SK-N-SH (cell line): ENCODE results near the gene PIMREG.

ENCODE experiments used
- CTCF ChIP-seq: fragments of 200-600 bp; sonication (generic); IDR thresholded peaks from 2 replicates; pipeline ENCODE4 v1.6.1; 2017; ENCODE audit warnings: antibody characterized with exemption, mild to moderate bottlenecking, moderate library complexity
- EZH2phosphoT487 ChIP-seq: fragments of 200-600 bp; sonication (generic); IDR thresholded peaks from 2 replicates; pipeline ENCODE4 v1.6.1; 2017; ENCODE audit warnings: low read depth, mixed run types, mild to moderate bottlenecking, antibody characterized with exemption, moderate library complexity, borderline replicate concordance
- GATA2 ChIP-seq: sonication (generic); formaldehyde crosslinking; IDR thresholded peaks from 2 replicates; pipeline ENCODE4 v1.5.0; 2020; ENCODE audit warnings: mild to moderate bottlenecking, missing genetic modification reagents
- JUND ChIP-seq: IDR thresholded peaks from 2 replicates; pipeline ENCODE4 v1.4.0; 2012
- MAX ChIP-seq: IDR thresholded peaks from 2 replicates; pipeline ENCODE4 v1.4.0; 2012; ENCODE audit warnings: low read depth
- POLR2AphosphoS5 ChIP-seq: IDR thresholded peaks from 2 replicates; pipeline ENCODE4 v1.6.1; 2012; ENCODE audit warnings: low read depth, low read length
- RAD21 ChIP-seq: IDR thresholded peaks from 2 replicates; pipeline ENCODE4 v1.6.1; 2012; ENCODE audit warnings: mild to moderate bottlenecking, low read length
- RFX5 ChIP-seq: IDR thresholded peaks from 2 replicates; pipeline ENCODE4 v1.6.1; 2012; ENCODE audit warnings: mild to moderate bottlenecking, improper control_type of control experiment, low read length
- USF2 ChIP-seq: fragments of 150-350 bp; IDR thresholded peaks from 2 replicates; pipeline ENCODE4 v1.6.1; 2017; ENCODE audit warnings: antibody characterized with exemption, low read length, low read depth, borderline replicate concordance

DNA sequence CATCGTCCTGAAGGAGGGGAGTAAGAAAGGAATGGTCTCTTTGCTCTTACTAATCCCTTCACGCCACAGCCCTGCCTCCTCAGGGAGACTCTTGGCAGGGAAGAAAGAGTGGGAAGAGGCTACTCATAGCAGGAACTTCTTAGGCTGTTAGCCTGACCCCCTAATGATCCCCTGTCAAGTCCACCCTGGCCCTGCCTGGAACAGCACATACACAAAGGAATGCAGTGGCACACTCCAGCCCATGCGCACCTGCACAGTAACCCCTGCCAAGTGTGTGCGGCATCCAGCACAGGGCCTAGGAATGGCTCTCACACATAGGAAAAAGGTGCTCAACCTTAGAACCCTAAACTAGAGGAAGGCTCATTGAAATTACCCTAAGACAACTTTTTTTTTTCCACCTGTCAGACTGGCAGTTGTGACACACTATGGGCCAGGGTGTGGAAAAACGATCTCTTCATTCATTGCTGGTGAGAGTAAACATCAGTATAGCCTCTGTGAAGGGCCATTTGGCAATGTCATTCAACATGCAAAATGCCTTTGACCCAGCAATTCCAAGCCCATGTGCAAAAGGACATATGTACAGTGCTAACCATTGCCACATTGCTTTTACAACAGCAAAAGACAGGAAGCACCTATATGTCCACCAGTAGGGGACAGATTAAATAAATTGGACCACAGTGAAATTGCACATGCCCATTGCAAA, 50.1 kb downstream of the PIMREG start:
- TF ChIP-seq POLR2AphosphoS5 (no peak), CTCF (no peak), MAX (no peak), GATA2 (CRISPR knock-in tag) (no peak), RAD21 (no peak), EZH2phosphoT487 (no peak), JUND (no peak), RFX5 (no peak), USF2 (no peak)
